Stimulated activated CD4-positive, alpha-beta T cell treated with anti-CD3 and anti-CD28 coated beads, TNF-alpha, amount 100 ng/mL, for 24 hours (primary cell): ENCODE results near the gene AHCTF1.
"Not testable (repeated sequence)": the region's sequence is repeated elsewhere in the genome, so short reads cannot be mapped to it uniquely, and the experiment has no call there.

ENCODE experiments used
- DNase-seq, 3 experiments: peaks; one replicate each; pipeline ENCODE4 v3.0.0-alpha.2; 2020; ENCODE audit warnings: low read depth in 3 of 3

The AHCTF1 gene

DNA sequence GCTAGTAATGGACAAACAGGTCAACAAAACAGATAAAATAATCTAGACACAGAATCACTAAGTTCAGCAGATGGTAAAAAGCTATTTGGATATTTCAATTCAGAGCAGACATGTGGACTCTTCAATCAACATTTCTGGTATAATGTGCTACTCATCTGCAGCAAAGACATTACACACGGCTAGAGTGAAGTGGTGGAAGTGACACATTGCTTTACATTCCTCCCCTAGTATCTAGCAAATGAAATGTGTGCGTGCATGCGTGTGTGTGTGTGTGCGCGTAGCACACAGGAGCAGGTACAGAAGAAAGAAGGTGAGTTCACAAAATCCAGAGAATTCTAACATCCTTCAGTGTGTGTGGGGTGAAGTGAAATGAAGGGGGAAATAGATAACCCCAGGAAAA, 8.3 kb downstream of the AHCTF1 start:
- DNase-seq: no peak

DNA sequence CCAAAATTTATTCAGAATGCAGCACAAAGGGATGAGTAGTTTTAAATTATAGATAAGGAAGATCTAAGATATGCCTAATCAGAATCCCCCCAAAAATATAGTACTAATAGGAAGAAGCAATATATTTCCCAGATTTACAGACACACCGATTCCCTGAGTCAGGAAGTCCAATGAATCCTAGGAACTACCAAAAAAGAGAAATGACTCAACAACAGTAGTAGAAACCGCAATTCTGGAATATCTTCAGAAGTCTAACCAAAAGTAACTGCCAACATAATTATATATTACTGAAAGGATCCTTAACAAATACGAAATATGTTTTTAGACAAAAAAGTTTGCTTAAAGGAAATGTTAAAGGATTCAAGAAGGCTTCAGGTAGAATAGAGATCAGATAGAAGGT, 10.3 kb downstream of the AHCTF1 start:
- no peak for DNase-seq

DNA sequence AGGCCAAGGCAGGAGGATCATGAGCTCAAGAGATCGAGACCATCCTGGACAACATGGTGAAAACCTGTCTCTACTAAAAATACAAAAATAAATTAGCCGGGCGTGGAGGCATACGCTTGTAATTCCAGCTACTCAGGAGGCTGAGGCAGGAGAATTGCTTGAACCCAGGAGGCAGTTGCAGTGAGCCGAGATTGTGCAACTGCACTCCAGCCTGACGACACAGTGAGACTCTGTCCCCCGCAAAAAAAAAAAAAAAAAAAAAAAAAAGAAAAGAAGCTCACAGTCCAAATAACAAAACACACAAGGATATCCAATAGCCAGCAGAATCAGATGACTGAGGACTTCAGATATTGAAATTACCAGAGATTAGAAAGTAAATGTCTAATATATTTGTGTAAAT, 11.8 kb downstream of the AHCTF1 start:
- DNase-seq: no peak

GRCh38 chr1:246916026-246916923, 15.5 kb downstream of the AHCTF1 start:
- not testable (repeated sequence) for DNase-seq

- DNase-seq: no peak
Observed at GRCh38 chr1:246907472-246907871, 24.3 kb downstream of the AHCTF1 start.

DNA sequence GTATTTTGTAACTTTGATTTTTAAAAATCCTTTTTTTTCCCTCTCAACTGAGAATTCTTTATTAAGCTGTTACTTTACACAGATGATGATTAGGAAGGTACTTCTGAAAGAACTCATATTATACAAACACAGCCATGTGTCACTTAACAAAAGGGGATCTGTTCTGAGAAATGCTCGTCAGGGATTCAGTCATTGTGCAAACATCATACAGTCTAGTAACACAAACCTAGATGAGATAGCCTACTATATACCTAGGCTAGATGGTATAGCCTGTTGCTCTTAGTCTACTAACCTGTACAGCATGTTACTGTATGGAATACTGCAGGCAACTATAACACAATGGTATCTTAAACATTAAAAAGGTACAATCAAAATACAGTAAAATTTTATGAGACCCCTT, 24.9 kb downstream of the AHCTF1 start:
- DNase-seq: no peak

GRCh38 chr1:246901874-246902273, 29.9 kb downstream of the AHCTF1 start:
- no peak for DNase-seq

GRCh38 chr1:246897302-246897701, 34.4 kb downstream of the AHCTF1 start:
- no peak for DNase-seq

DNA sequence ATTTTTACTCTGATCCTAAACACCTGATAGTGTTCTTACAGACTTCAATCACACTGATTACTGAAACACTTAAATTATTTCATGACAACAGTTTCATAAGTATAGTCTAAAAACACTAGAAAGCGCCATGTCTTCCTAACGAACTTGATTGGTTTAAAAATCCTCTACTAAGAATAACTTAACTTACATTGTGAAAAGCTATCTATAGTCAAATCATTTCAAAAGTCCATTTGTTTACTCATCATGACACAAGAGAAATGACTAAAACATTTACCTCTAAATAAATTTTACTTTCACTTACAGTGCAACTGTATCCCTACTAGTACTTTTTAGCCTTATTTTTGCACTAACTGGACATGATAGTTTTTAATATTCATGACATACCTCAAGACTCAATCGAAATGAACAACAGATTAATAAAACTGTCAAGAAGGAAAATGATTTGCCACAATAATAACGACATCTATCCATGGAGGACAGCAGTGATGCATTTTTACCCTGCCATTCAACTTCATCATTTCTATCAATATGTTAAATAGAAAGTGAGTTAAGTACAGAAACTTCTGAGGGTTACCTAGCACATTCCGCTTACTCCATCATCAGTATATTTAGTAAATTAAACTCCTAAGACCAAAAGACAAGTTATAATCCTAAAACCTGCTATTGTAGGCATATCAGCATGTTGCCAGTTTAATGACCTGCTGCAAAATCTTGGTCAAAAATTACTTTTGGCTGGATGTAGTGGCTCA, 38.4 kb downstream of the AHCTF1 start:
- no peak for DNase-seq

DNA sequence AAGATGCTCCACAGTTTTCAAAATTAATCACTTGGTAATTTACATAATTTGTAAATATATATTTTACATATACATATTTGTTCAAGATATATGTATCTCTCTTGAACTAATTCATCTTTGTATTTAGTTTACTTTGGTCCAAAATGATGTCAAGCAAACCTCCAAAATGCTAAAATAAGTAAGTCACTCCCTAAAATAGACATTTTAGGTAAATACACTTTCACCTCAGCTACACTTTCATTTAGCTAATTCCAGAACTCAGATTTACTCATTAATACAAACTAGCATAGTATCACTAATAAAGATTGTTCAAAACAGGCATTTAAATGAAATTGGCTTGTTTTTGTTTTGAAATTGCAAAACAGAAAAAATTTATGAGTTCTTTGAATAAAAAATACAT, 40.6 kb downstream of the AHCTF1 start:
- no peak for DNase-seq

DNA sequence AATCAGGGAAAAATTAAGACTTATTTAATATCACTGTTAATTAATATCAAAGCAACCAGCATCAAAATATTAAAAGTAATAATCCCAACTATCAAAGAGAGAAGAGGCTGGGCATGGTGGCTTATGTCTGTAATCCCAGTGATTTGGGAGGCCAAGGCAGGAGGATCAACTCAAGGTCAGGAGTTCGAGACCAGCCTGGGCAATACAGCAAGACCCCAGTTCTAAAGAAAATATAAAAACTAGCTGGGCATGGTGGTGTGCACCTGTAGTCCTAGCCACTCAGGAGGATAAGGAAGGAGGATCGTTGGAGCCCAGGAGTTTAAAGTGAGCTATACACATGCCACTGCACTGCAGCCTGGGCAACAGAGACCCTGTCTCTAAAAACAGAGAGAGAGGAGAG, 43.2 kb downstream of the AHCTF1 start:
- no peak for DNase-seq

GRCh38 chr1:246885389-246885788, 46.4 kb downstream of the AHCTF1 start:
- not testable (repeated sequence) for DNase-seq

DNA sequence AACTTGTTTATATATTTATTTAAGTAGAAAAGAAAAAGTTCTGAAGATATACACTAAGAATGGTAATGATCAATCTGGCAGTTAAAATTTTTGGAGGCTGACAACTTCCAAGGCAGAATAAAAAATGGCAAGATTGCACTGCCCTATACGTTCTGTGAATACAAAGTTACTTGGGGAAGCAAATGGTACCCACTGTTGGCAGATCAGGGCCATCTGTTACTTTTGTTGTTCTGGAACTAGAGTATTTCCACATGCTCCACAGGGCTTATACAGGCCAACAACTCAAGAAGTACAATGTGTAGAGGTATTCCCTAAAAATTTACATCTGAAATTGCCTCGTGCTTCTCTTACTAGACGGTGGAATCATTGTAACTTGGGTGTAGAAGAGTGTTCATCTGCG, 53.2 kb downstream of the AHCTF1 start:
- DNase-seq: no peak

- no peak for DNase-seq
Observed at GRCh38 chr1:246876431-246876830, 55.3 kb downstream of the AHCTF1 start.

DNA sequence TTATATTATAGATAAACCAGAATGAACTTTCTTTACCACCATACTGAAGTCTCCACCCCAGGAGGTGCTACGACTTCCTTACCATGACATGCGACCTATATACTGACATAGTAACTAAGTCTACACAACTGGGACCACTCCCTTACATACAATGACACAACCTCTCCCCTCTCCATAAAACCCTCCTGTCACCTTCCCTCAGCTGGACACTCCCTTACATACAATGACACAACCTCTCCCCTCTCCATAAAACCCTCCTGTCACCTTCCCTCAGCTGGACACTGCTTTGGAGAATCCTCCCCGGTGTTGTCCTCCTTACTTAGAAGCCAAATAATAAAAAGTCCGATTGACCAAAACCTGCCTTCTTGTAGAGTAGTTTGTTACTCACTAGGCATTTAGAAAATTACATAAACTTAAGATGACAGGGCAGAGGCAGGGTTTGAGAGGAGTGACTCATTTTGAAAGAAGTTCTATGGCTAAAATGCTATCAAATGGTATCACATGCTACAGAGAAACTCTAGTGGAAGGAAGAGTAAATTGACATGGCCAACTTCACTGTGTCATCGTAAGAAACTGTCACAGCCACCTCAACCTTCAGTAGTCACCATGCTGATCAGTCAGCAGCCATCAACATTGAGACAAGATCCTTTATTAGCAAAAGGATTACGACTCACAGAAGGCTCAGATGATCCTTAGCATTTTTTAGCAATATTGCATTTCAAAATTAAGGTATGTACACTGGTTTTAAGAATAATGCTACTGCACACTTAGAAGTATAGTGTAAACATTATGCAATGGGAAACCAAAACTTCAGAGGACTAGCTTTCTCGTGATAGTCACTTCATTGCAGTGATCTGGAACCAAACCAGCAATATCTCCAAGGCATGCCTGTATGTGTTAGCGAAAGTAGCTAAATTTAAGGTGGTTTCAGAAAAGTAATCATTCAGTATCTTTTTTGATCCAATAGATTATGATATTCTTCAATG, 56.4 kb downstream of the AHCTF1 start:
- no peak for DNase-seq

- DNase-seq: no peak
Observed at GRCh38 chr1:246865921-246866320, 65.8 kb downstream of the AHCTF1 start.

- not testable (repeated sequence) for DNase-seq
Observed at GRCh38 chr1:246863791-246864190, 68.0 kb downstream of the AHCTF1 start.

DNA sequence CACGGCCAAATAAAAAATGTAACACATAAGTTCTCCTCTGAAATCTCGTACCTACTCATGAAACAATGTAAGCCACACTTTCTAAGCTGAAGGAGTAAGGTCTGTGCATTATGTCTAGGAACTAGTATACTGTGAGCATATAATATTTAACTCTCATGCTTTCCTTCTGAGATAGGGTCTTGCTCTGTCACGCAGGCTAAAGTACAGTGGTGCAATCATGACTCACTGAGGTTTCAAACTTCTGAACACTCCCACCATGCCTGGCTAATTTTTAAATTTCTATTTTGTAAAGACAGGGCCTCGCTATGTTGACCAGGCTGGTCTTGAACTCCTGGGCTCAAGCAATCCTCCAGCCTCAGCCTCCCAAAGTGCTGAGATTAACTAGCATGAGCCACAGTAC, 71.3 kb downstream of the AHCTF1 start:
- DNase-seq: no peak

DNA sequence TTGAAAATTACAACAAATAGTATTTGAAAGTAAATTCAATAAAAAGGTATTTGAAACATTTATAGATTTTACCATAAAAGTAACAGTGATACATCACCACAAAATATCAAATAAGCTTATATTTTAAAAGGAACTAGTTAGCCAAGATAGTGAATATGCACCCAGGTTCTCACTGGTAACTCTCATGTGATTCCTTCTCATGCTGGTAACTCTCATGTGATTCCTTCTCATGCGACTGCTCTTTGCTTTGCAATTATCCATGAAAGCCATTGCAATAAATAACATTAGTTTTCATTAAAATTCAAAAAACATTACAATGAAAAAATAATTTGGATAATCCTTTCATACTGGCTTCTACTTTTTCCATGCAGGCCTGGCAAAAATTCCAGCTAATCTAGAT, 75.4 kb downstream of the AHCTF1 start:
- DNase-seq: no peak

DNA sequence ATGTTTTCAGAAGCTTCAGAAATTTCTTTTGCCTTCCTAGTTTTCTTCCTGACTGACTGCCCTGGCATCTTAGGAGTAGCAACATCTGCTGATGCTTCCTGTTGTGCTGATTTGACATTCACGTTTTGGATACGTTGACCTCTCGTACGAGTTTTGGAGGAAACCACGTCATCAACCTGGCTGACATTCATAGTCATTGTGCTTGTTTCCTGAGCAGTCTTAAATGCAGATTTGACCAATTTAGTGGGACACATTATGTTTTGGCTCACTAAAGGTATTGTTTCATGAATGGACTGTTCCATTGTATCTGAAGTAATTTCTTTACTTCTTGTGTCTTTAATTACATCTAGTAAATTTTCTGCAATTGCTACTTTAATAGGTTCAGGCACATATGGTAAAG, 81.1 kb downstream of the AHCTF1 start:
- DNase-seq: not testable (repeated sequence)

- no peak for DNase-seq
Observed at GRCh38 chr1:246843876-246844275, 87.9 kb downstream of the AHCTF1 start.

GRCh38 chr1:246840761-246841160, 91.0 kb downstream of the AHCTF1 start:
- not testable (repeated sequence) for DNase-seq
